T-cell (primary cell): ENCODE data around the gene AGAP1. TPM values are rescaled to one million over a fixed set of nuclear protein-coding genes. Genes with fewer than 3 reads are reported as not detected.

Experiments
- ATAC-seq, 4 experiments: fragments of 200-7000 bp in 3 of 4; fragments of 150-1000 bp in 1 of 4; cut with Tn5 transposase; replicated peaks in 1 of 4; 1 replicate in 3 of 4; 2 replicates in 1 of 4; pipeline ENCODE4 v1.10.0; 2021; ENCODE audit warnings: moderate library complexity in 3 of 4, mild to moderate bottlenecking in 2 of 4, moderate number of reproducible peaks in 1 of 4
- CTCF ChIA-PET, 2 donors: fragments of 300-600 bp; sonication (Branson Sonifier 250); formaldehyde crosslinking; loops; one replicate each; lab custom pipeline; 2022; ENCODE audit warnings: antibody characterized with exemption in 2 of 2; lab: Charles Lee
- POLR2A ChIA-PET, 2 donors: fragments of 300-600 bp; sonication (Branson Sonifier 250); formaldehyde crosslinking; loops; one replicate each; lab custom pipeline; 2022; ENCODE audit warnings: antibody characterized with exemption in 2 of 2; lab: Charles Lee
- DNase-seq, 35 experiments: peaks; one replicate each; pipeline versions ENCODE4 v3.0.0 to v3.0.0-alpha.2; 2013 to 2023
- H3K27ac ChIP-seq: one replicate; pipeline ENCODE4 v1.5.1; 2013; ENCODE audit warnings: low read length
- H3K27me3 ChIP-seq, 2 experiments: replicated peaks in 1 of 2; 1 replicate in 1 of 2; 2 replicates in 1 of 2; pipeline versions ENCODE4 v1.6.1 to v1.7.0; 2013; ENCODE audit warnings: low read length in 1 of 2, mixed read lengths in 1 of 2; ENCODE audit not compliant: control insufficient read depth in 2 of 2, insufficient read depth in 2 of 2; ENCODE audit errors: extremely low read depth in 1 of 2
- H3K36me3 ChIP-seq, 2 donors: 1 replicate in 1 of 2; 2 replicates in 1 of 2; pipeline versions ENCODE4 v1.6.1 to v1.7.0; 2013; ENCODE audit warnings: low read length in 1 of 2; ENCODE audit not compliant: control insufficient read depth in 2 of 2, insufficient read depth in 1 of 2; ENCODE audit errors: extremely low read depth in 1 of 2
- H3K4me1 ChIP-seq, 2 experiments: 1 replicate in 1 of 2; 2 replicates in 1 of 2; pipeline versions ENCODE4 v1.6.1 to v1.7.0; 2013; ENCODE audit warnings: low read length in 2 of 2, mixed read lengths in 1 of 2; ENCODE audit not compliant: insufficient read depth in 2 of 2, control insufficient read depth in 1 of 2; ENCODE audit errors: extremely low read depth in 1 of 2
- H3K4me3 ChIP-seq, 2 donors: 1 replicate in 1 of 2; 2 replicates in 1 of 2; pipeline versions ENCODE4 v1.5.1 to v1.7.0; 2013; ENCODE audit warnings: mild to moderate bottlenecking in 2 of 2, low read length in 1 of 2, moderate library complexity in 1 of 2; ENCODE audit not compliant: control insufficient read depth in 1 of 2; ENCODE audit errors: extremely low read depth in 1 of 2
- H3K9me3 ChIP-seq: 2 replicates; pipeline ENCODE4 v1.7.0; 2013
- H3K27ac Mint-ChIP-seq, 2 donors: one replicate each; pipeline ENCODE4 v1.8.0; 2020 to 2021; ENCODE audit warnings: mild to moderate bottlenecking in 2 of 2, mixed read lengths in 2 of 2
- H3K27me3 Mint-ChIP-seq, 2 donors: one replicate each; pipeline ENCODE4 v1.8.0; 2021 to 2022; ENCODE audit warnings: mixed read lengths in 2 of 2
- H3K36me3 Mint-ChIP-seq: one replicate; pipeline ENCODE4 v1.8.0; 2021; ENCODE audit warnings: mixed read lengths
- H3K4me1 Mint-ChIP-seq, 3 donors: one replicate each; pipeline ENCODE4 v1.8.0; 2020 to 2022; ENCODE audit warnings: mixed read lengths in 3 of 3, mild to moderate bottlenecking in 1 of 3
- H3K4me3 Mint-ChIP-seq, 3 donors: one replicate each; pipeline ENCODE4 v1.8.0; 2020 to 2022; ENCODE audit warnings: mild to moderate bottlenecking in 3 of 3, mixed read lengths in 3 of 3, moderate library complexity in 3 of 3
- H3K9me3 Mint-ChIP-seq, 3 donors: one replicate each; pipeline ENCODE4 v1.8.0; 2020 to 2022; ENCODE audit warnings: mixed read lengths in 3 of 3
- WGBS: methylation state at CpG from one replicate; pipeline ENCODE4 v1.1.5; 2013; ENCODE audit warnings: missing lambda C conversion rate; ENCODE audit not compliant: insufficient coverage; 5-methylcytosine and 5-hydroxymethylcytosine counted together
- total RNA-seq, 35 experiments: library from RNA in 6 of 35; stranded (reverse) in 6 of 35; fragments of 120-200 nt in 1 of 35; gene quantifications; one replicate each; pipeline versions ENCODE4 v1.2.1 to v1.2.4 and lab custom pipeline; 2013 to 2026

The AGAP1 gene
- total RNA-seq, 5 donors from 2014 or later (not counting 1 experiment from before 2014, with no cell fraction given), result 3.9 to 15.6 (median 5.2) TPM

GRCh38 chr2:235530735-235531134 lies 36.9 kb downstream of the AGAP1 start:
- 80% methylated on average over 2 of the region's 5 CpGs for WGBS
- peaks cover 0 to 4% (median 0%) of the 10 kb centered on the region in 3 donors for H3K9me3 Mint-ChIP-seq
- ChIA-PET CTCF (no interaction called here), POLR2A (no interaction called here)
- Histone ChIP-seq H3K4me1 (no peaks in the 10 kb centered on the region), H3K36me3 (no peaks in the 10 kb centered on the region), H3K9me3 (no peaks in the 10 kb centered on the region), H3K27me3 (peaks cover 2 to 17% of the 10 kb centered on the region in 2 experiments), H3K27ac (no peak overlapping the region), H3K4me3 (no peak overlapping the region)
- peaks cover 0 to 7% of the 10 kb centered on the region in 2 donors for H3K27me3 Mint-ChIP-seq
- peak overlapping the region in 1 of 2 donors; percentile 48 for H3K27ac Mint-ChIP-seq
- DNase-seq (no peak), ATAC-seq (no peak)
- no peaks in the 10 kb centered on the region for H3K4me1 Mint-ChIP-seq
- H3K4me3 Mint-ChIP-seq, result no peak overlapping the region
- no peaks in the 10 kb centered on the region for H3K36me3 Mint-ChIP-seq

- Histone ChIP-seq H3K27me3 (peaks cover 0 to 17% of the 10 kb centered on the region in 2 experiments), H3K36me3 (no peaks in the 10 kb centered on the region), H3K4me1 (no peaks in the 10 kb centered on the region), H3K9me3 (no peaks in the 10 kb centered on the region), H3K4me3 (no peak overlapping the region), H3K27ac (no peak overlapping the region)
- no peak for ATAC-seq
- DNase-seq, result no peak
- WGBS, result no CpG with 5 or more reads among the region's 5 CpGs
- no peak overlapping the region for H3K27ac Mint-ChIP-seq
- H3K27me3 Mint-ChIP-seq, result peaks cover 5 to 10% of the 10 kb centered on the region in 2 donors
- H3K9me3 Mint-ChIP-seq, result peaks cover 0 to 4% (median 0%) of the 10 kb centered on the region in 3 donors
- no peaks in the 10 kb centered on the region for H3K36me3 Mint-ChIP-seq
- POLR2A ChIA-PET, result interaction anchor here in 1 of 2 donors (0.6 kb wide), 1 partner anchor 315 kb away, joined by 12 read pairs; no protein-coding TSS in a partner anchor
- H3K4me1 Mint-ChIP-seq, result peaks cover 0 to 4% (median 0%) of the 10 kb centered on the region in 3 donors
- CTCF ChIA-PET, result no interaction called here
- no peak overlapping the region for H3K4me3 Mint-ChIP-seq
Measured at GRCh38 chr2:235532307-235532706, 38.5 kb downstream of the AGAP1 start.

GRCh38 chr2:235533198-235533597 lies 39.4 kb downstream of the AGAP1 start:
- H3K4me3 ChIP-seq, result no peak overlapping the region
- CTCF ChIA-PET, result no interaction called here
- Mint-ChIP-seq H3K36me3 (no peaks in the 10 kb centered on the region), H3K27me3 (peaks cover 5 to 10% of the 10 kb centered on the region in 2 donors), H3K9me3 (peaks cover 0 to 4% (median 0%) of the 10 kb centered on the region in 3 donors), H3K4me1 (peaks cover 0 to 4% (median 0%) of the 10 kb centered on the region in 3 donors), H3K27ac (no peak overlapping the region), H3K4me3 (no peak overlapping the region)
- DNase-seq (no peak), ATAC-seq (no peak)
- H3K4me1 ChIP-seq, result no peaks in the 10 kb centered on the region
- no peaks in the 10 kb centered on the region for H3K36me3 ChIP-seq
- POLR2A ChIA-PET, result no interaction called here
- H3K27me3 ChIP-seq, result peaks cover 0 to 17% of the 10 kb centered on the region in 2 experiments
- H3K27ac ChIP-seq, result no peak overlapping the region
- WGBS, result no CpG with 5 or more reads among the region's 3 CpGs
- H3K9me3 ChIP-seq, result no peaks in the 10 kb centered on the region

GRCh38 chr2:235533616-235534385 lies 40.0 kb downstream of the AGAP1 start:
- H3K4me3 ChIP-seq, result no peak overlapping the region
- H3K27ac Mint-ChIP-seq, result no peak overlapping the region
- 83% methylated on average over 16 of the region's 20 CpGs for WGBS
- POLR2A ChIA-PET, result no interaction called here
- no peaks in the 10 kb centered on the region for H3K9me3 ChIP-seq
- no peak overlapping the region for H3K27ac ChIP-seq
- peaks cover 0 to 17% of the 10 kb centered on the region in 2 experiments for H3K27me3 ChIP-seq
- CTCF ChIA-PET, result no interaction called here
- H3K9me3 Mint-ChIP-seq, result peaks cover 0 to 4% (median 0%) of the 10 kb centered on the region in 3 donors
- no peak for ATAC-seq
- H3K36me3 Mint-ChIP-seq, result no peaks in the 10 kb centered on the region
- H3K27me3 Mint-ChIP-seq, result peaks cover 5 to 10% of the 10 kb centered on the region in 2 donors
- H3K4me1 Mint-ChIP-seq, result peaks cover 0 to 4% (median 0%) of the 10 kb centered on the region in 3 donors
- no peaks in the 10 kb centered on the region for H3K36me3 ChIP-seq
- no peak for DNase-seq
- H3K4me1 ChIP-seq, result no peaks in the 10 kb centered on the region
- no peak overlapping the region for H3K4me3 Mint-ChIP-seq

GRCh38 chr2:235534678-235535422 lies 41.0 kb downstream of the AGAP1 start:
- 83% methylated on average over 23 of the region's 32 CpGs for WGBS
- Mint-ChIP-seq H3K27me3 (peaks cover 5 to 10% of the 10 kb centered on the region in 2 donors), H3K4me3 (no peak overlapping the region), H3K4me1 (peaks cover 0 to 4% (median 0%) of the 10 kb centered on the region in 3 donors), H3K9me3 (peaks cover 0 to 4% (median 0%) of the 10 kb centered on the region in 3 donors), H3K27ac (no peak overlapping the region), H3K36me3 (no peaks in the 10 kb centered on the region)
- ChIA-PET CTCF (no interaction called here), POLR2A (no interaction called here)
- DNase-seq (no peak), ATAC-seq (no peak)
- Histone ChIP-seq H3K9me3 (no peaks in the 10 kb centered on the region), H3K4me1 (no peaks in the 10 kb centered on the region), H3K4me3 (no peak overlapping the region), H3K36me3 (no peaks in the 10 kb centered on the region), H3K27ac (no peak overlapping the region), H3K27me3 (peaks cover 0 to 20% of the 10 kb centered on the region in 2 experiments)

GRCh38 chr2:235535423-235536130 lies 41.7 kb downstream of the AGAP1 start:
- Mint-ChIP-seq H3K4me3 (no peak overlapping the region), H3K9me3 (peaks cover 0 to 2% (median 0%) of the 10 kb centered on the region in 3 donors), H3K36me3 (no peaks in the 10 kb centered on the region), H3K27me3 (peaks cover 5 to 10% of the 10 kb centered on the region in 2 donors), H3K4me1 (peaks cover 0 to 4% (median 0%) of the 10 kb centered on the region in 3 donors), H3K27ac (no peak overlapping the region)
- Histone ChIP-seq H3K4me1 (no peaks in the 10 kb centered on the region), H3K36me3 (no peaks in the 10 kb centered on the region), H3K9me3 (no peaks in the 10 kb centered on the region), H3K27ac (no peak overlapping the region), H3K4me3 (no peak overlapping the region), H3K27me3 (peaks cover 0 to 20% of the 10 kb centered on the region in 2 experiments)
- DNase-seq (no peak), ATAC-seq (no peak)
- ChIA-PET POLR2A (no interaction called here), CTCF (no interaction called here)
- WGBS, result 97% methylated on average over 18 of the region's 25 CpGs
